ENCODE data around the gene PITRM1. TPM values are rescaled to one million over a fixed set of nuclear protein-coding genes. Genes with fewer than 3 reads are reported as not detected.

Gene PITRM1
- total RNA-seq, 1 experiment from 2014 or later, result 83.5 TPM

DNA sequence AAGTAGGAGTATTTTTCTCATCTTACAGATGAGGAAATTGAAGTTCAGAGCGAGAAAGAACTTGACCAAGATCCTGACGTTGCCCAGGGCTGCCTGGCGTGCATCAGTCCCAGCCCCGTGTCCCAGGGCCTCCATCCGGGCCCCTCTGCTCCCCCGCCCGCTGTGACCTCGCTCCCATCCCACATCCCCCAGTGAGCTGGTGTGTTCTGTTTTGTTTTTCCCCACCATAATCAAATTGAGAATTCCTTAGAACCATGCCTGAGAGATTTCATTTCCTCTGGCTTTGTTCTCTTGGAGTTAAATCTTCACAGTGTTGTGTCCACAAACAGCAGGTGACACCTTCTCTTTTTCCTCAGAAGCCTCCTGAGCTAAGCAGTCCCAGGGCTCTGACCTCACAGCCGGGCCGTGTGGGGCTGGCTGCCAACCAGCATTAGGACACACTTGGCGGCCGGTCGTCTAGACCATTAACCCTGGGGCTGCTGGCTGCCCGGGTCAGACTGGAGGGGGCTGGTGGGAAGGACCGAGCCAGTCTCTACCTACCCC lies 60.9 kb downstream of the PITRM1 start:
- Histone ChIP-seq H3K27ac (ENCODE audit: low read depth, low read length, poor library complexity, severe bottlenecking) (no peak overlapping the region), H3K36me3 (ENCODE audit: insufficient read depth, low read length, poor library complexity, severe bottlenecking) (peaks cover 76% of the 10 kb centered on the region)
- POLR2A ChIA-PET (ENCODE audit: low non-redundant PET), result interaction anchor here (0.6 kb wide), 1 partner anchor 43 kb away, joined by 3 read pairs; no protein-coding TSS in a partner anchor

DNA sequence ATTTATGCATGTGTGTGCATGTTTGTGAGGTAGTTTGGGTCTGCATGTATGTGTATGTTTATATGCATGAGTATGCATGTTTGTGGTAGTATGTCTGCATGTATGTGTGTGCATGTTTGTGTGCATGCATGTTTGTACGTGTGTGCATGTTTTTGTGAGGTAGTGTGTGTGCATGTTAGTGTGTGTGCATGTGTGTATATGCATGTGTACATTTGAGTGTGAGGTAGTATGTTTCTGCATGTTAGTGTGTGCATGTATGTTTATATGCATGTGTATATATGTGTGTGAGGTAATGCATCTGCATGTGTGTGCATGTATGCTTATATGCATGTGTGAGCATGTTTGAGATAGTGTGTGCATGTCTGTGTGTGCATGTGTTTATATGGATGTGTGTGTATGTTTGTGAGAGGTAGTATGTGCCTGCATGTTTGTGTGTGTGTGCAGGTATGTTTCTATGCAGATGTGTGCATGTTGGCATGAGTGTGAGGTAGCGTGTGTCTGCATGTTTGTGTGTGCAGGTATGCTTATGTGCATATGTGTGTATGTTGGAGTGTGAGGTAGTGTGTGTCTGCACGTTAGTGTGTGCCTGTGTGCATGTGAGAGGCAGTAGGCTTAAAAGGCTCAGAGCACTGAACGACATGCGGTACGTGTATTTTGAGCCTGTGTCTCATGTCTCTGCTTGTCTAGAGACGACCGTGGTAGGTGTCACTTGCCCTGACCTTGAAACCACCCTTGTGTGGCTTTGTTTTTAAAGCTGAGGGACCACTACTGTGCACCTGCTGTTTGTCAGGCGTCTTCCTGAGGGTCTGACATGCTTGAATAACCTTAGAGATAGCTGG lies 61.6 kb downstream of the PITRM1 start:
- H3K4me3 ChIP-seq (ENCODE audit: low read depth, low read length, poor library complexity, severe bottlenecking), result no peak overlapping the region
- H3K27ac ChIP-seq (ENCODE audit: low read depth, low read length, poor library complexity, severe bottlenecking), result no peak overlapping the region
- no TSS peak for BruUV-seq (replicated peaks)
- intact Hi-C loops (cut with micrococcal nuclease; ENCODE audit: unreplicated experiment), result no loop called here
- DNase-seq (ENCODE audit: low spot score), result no peak
- no peaks in the 10 kb centered on the region for H3K9me3 ChIP-seq (ENCODE audit: low read depth, low read length, poor library complexity, severe bottlenecking)
- ChIA-PET CTCF (no interaction called here), POLR2A (ENCODE audit: low non-redundant PET) (interaction anchor here (0.6 kb wide), 1 partner anchor 43 kb away, joined by 3 read pairs; no protein-coding TSS in a partner anchor)
- no peaks in the 10 kb centered on the region for H3K27me3 ChIP-seq (replicated peaks; ENCODE audit: insufficient read depth, low read depth, low read length, poor library complexity)
- no peaks in the 10 kb centered on the region for H3K4me1 ChIP-seq (ENCODE audit: insufficient read depth, low read length, poor library complexity, severe bottlenecking)
- TF ChIP-seq EZH2 (IDR thresholded peaks at IDR 0.05; ENCODE audit: borderline replicate concordance, low read depth, low read length, poor library complexity, severe bottlenecking), result no peak
- TF ChIP-seq CTCF (conservative IDR thresholded peaks at IDR 0.05; ENCODE audit: low read depth, low read length), result no peak
- peaks cover 70% of the 10 kb centered on the region for H3K36me3 ChIP-seq (ENCODE audit: insufficient read depth, low read length, poor library complexity, severe bottlenecking)

More for the DNA sequence above, 60.9 kb downstream of the PITRM1 start:
- no peaks in the 10 kb centered on the region for H3K27me3 ChIP-seq (replicated peaks; ENCODE audit: insufficient read depth, low read depth, low read length, poor library complexity)
- no peaks in the 10 kb centered on the region for H3K9me3 ChIP-seq (ENCODE audit: low read depth, low read length, poor library complexity, severe bottlenecking)
- no peak for DNase-seq (ENCODE audit: low spot score)
- TF ChIP-seq CTCF (conservative IDR thresholded peaks at IDR 0.05; ENCODE audit: low read depth, low read length), result no peak
- TF ChIP-seq EZH2 (IDR thresholded peaks at IDR 0.05; ENCODE audit: borderline replicate concordance, low read depth, low read length, poor library complexity, severe bottlenecking), result no peak
- CTCF ChIA-PET, result no interaction called here
- no peak overlapping the region for H3K4me3 ChIP-seq (ENCODE audit: low read depth, low read length, poor library complexity, severe bottlenecking)
- H3K4me1 ChIP-seq (ENCODE audit: insufficient read depth, low read length, poor library complexity, severe bottlenecking), result no peaks in the 10 kb centered on the region
- BruUV-seq (replicated peaks), result no TSS peak
- intact Hi-C loops (cut with micrococcal nuclease; ENCODE audit: unreplicated experiment), result no loop called here

- no TSS peak for BruUV-seq (replicated peaks)
- intact Hi-C loops (cut with micrococcal nuclease; ENCODE audit: unreplicated experiment), result no loop called here
- Histone ChIP-seq H3K4me3 (ENCODE audit: low read depth, low read length, poor library complexity, severe bottlenecking) (no peak overlapping the region), H3K9me3 (ENCODE audit: low read depth, low read length, poor library complexity, severe bottlenecking) (no peaks in the 10 kb centered on the region), H3K36me3 (ENCODE audit: insufficient read depth, low read length, poor library complexity, severe bottlenecking) (peaks cover 83% of the 10 kb centered on the region), H3K27ac (ENCODE audit: low read depth, low read length, poor library complexity, severe bottlenecking) (no peak overlapping the region), H3K27me3 (replicated peaks; ENCODE audit: insufficient read depth, low read depth, low read length, poor library complexity) (no peaks in the 10 kb centered on the region), H3K4me1 (ENCODE audit: insufficient read depth, low read length, poor library complexity, severe bottlenecking) (no peaks in the 10 kb centered on the region)
- TF ChIP-seq CTCF (conservative IDR thresholded peaks at IDR 0.05; ENCODE audit: low read depth, low read length) (no peak), EZH2 (IDR thresholded peaks at IDR 0.05; ENCODE audit: borderline replicate concordance, low read depth, low read length, poor library complexity, severe bottlenecking) (no peak)
- ChIA-PET CTCF (no interaction called here), POLR2A (ENCODE audit: low non-redundant PET) (no interaction called here)
- no peak for DNase-seq (ENCODE audit: low spot score)
Observed at GRCh38 chr10:3109633-3110032, 62.9 kb downstream of the PITRM1 start.
